Keratinocyte (primary cell): ENCODE measurements around the gene SAE1. TPM values are rescaled to one million over a fixed set of nuclear protein-coding genes. Genes with fewer than 3 reads are reported as not detected.

Source experiments
- DNase-seq: peaks from one replicate; pipeline ENCODE4 v3.0.0-alpha.2; 2011; ENCODE audit warnings: low read depth, missing footprints, low spot score
- FAIRE-seq: peaks from 2 replicates; lab custom pipeline; 2011; peaks lifted over from hg19 to GRCh38; lab: Jason Lieb, UNC
- H2AFZ ChIP-seq: 2 replicates; pipeline ENCODE4 v1.6.0; 2012; ENCODE audit warnings: low read length, control low read depth, inconsistent platforms; ENCODE audit not compliant: control insufficient read depth
- H3K27ac ChIP-seq: 2 replicates; pipeline ENCODE4 v1.5.1; 2011; ENCODE audit warnings: low read length; ENCODE audit not compliant: control insufficient read depth, insufficient read depth
- H3K27me3 ChIP-seq: 3 replicates; pipeline ENCODE4 v1.6.0; 2011; ENCODE audit warnings: low read length; ENCODE audit not compliant: control insufficient read depth, insufficient read depth; ENCODE audit errors: extremely low read depth
- H3K36me3 ChIP-seq, 2 experiments: 2 replicates in 1 of 2; 3 replicates in 1 of 2; pipeline ENCODE4 v1.5.1; 2011; ENCODE audit warnings: low read length in 2 of 2, mild to moderate bottlenecking in 1 of 2; ENCODE audit not compliant: control insufficient read depth in 2 of 2, insufficient read depth in 2 of 2; ENCODE audit errors: extremely low read depth in 1 of 2
- H3K4me1 ChIP-seq: 3 replicates; pipeline ENCODE4 v1.5.1; 2011; ENCODE audit warnings: low read length; ENCODE audit not compliant: control insufficient read depth, insufficient read depth; ENCODE audit errors: extremely low read depth
- H3K4me2 ChIP-seq: 3 replicates; pipeline ENCODE4 v1.6.0; 2011; ENCODE audit warnings: low read depth, low read length; ENCODE audit not compliant: control insufficient read depth, insufficient read depth; ENCODE audit errors: extremely low read depth
- H3K4me3 ChIP-seq, 3 experiments: fragments of 200-600 bp in 1 of 3; sonication (generic) in 1 of 3; 2 replicates in 2 of 3; 3 replicates in 1 of 3; pipeline ENCODE4 v1.5.1; 2011 to 2016; ENCODE audit warnings: low read length in 3 of 3, mild to moderate bottlenecking in 3 of 3, control low read depth in 2 of 3, inconsistent platforms in 1 of 3, low read depth in 1 of 3, mixed read lengths in 1 of 3, mixed run types in 1 of 3, moderate library complexity in 1 of 3; ENCODE audit not compliant: control insufficient read depth in 2 of 3, insufficient read depth in 2 of 3; ENCODE audit errors: extremely low read depth in 1 of 3
- H3K79me2 ChIP-seq: 2 replicates; pipeline ENCODE4 v1.6.0; 2012; ENCODE audit warnings: low read length; ENCODE audit not compliant: control insufficient read depth, insufficient read depth
- H3K9ac ChIP-seq: 3 replicates; pipeline ENCODE4 v1.6.0; 2011; ENCODE audit warnings: low read length; ENCODE audit not compliant: control insufficient read depth, insufficient read depth; ENCODE audit errors: extremely low read depth
- H3K9me1 ChIP-seq: 3 replicates; pipeline ENCODE4 v1.6.0; 2011; ENCODE audit warnings: low read length; ENCODE audit not compliant: control insufficient read depth, insufficient read depth; ENCODE audit errors: extremely low read depth
- H3K9me3 ChIP-seq: 2 replicates; pipeline ENCODE4 v1.5.1; 2012; ENCODE audit warnings: low read depth, low read length; ENCODE audit not compliant: control insufficient read depth
- H4K20me1 ChIP-seq: 3 replicates; pipeline ENCODE4 v1.6.0; 2011; ENCODE audit warnings: low read length; ENCODE audit not compliant: control insufficient read depth, insufficient read depth; ENCODE audit errors: extremely low read depth
- CTCF ChIP-seq, 3 experiments: IDR thresholded peaks in 1 of 3; conservative IDR thresholded peaks in 1 of 3; optimal IDR thresholded peaks in 1 of 3; 2 replicates in 2 of 3; 3 replicates in 1 of 3; pipeline versions ENCODE3 to v1.5.1; 2011; ENCODE audit warnings: low read length in 3 of 3, mild to moderate bottlenecking in 3 of 3, moderate library complexity in 2 of 3, control low read depth in 1 of 3, inconsistent platforms in 1 of 3; ENCODE audit not compliant: insufficient read depth in 2 of 3; ENCODE audit errors: extremely low read depth in 1 of 3
- EZH2 ChIP-seq: IDR thresholded peaks from one replicate; pipeline ENCODE4 v1.6.1; 2012; ENCODE audit warnings: inconsistent platforms, mild to moderate bottlenecking, low read length, moderate library complexity
- dilution Hi-C: fragments of 300-500 bp; cut with MboI; formaldehyde crosslinking; loops from one replicate; pipeline ENCODE4 v1.7.0; 2020; ENCODE audit warnings: low sequenced_read_pairs; ENCODE audit not compliant: extremely low pct_ligation_motif_present
- polyA plus RNA-seq, 5 experiments: library from polyadenylated mRNA; depleted of rRNA in 3 of 5; stranded (reverse) in 3 of 5; stranded (forward) in 1 of 5; unstranded in 1 of 5; fragments of >200 nt; gene quantifications; 1 replicate in 1 of 5; 2 replicates in 3 of 5; 3 replicates in 1 of 5; pipeline versions ENCODE4 v1.2.1 to v1.2.3, GENCODE V29; 2011 to 2012; ENCODE audit warnings: missing spikeins in 2 of 5, low read depth in 1 of 5, low replicate concordance in 1 of 5

SAE1 gene
- polyA plus RNA-seq, 1 donor (not counting 4 experiments of a cell fraction or from before 2014, with no cell fraction given), result 102 TPM

GRCh38 chr19:47158367-47158791, 27.7 kb downstream of the SAE1 start:
- DNase-seq (no peak), FAIRE-seq (no peak)
- Histone ChIP-seq H3K4me2 (peak overlapping the region; percentile 22), H3K36me3 (peaks cover 8 to 28% of the 10 kb centered on the region in 2 experiments), H3K27me3 (no peaks in the 10 kb centered on the region), H3K9me1 (no peaks in the 10 kb centered on the region), H4K20me1 (peaks cover 7% of the 10 kb centered on the region), H3K4me3 (no peak overlapping the region), H3K9me3 (no peaks in the 10 kb centered on the region), H2AFZ (no peak overlapping the region), H3K79me2 (peaks cover 18% of the 10 kb centered on the region), H3K9ac (peak overlapping the region; percentile 11), H3K27ac (peak overlapping the region; percentile 68), H3K4me1 (peaks cover 29% of the 10 kb centered on the region)
- TF ChIP-seq EZH2 (no peak), CTCF (optimal IDR thresholded peaks at IDR 0.05 in 1 of 3, IDR thresholded peaks at IDR 0.05 in 1 of 3, conservative IDR thresholded peaks at IDR 0.05 in 1 of 3; ENCODE audit: extremely low read depth in 1 of 3, insufficient read depth in 2 of 3, low read length in 3 of 3) (no peak)
- dilution Hi-C loops, result no loop called here

DNA sequence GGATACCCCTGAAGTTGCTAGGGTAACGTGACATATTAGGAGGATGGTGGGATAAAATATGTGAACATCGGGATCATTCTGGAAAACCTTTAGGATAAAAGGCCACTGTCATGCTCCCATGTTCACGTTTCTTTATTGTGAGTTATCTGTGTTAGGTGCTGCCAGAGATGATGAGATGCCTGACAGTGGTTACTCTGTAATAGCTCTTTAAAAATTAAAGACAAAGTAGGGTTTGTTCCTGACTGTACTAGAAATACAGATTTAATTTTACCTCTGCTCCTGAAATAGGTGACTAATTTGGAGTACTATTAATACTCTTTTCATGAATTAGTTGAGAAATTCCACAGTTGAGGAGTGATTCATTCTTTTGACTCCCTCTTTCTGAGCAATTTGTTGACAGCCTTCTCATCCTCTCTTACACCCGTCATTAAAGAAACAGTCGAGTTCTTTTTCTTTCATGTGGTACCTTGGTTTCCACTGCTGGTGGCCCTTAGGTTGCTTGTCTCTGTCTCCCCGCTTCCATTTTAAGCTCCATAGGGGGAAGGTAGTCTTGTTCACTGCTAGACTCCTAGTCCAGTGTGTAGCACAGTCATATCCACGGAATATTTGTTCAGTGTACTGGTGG, 28.4 kb downstream of the SAE1 start:
- Histone ChIP-seq H3K9me1 (no peaks in the 10 kb centered on the region), H3K27ac (peak overlapping the region; percentile 68), H3K27me3 (no peaks in the 10 kb centered on the region), H3K4me1 (peaks cover 27% of the 10 kb centered on the region), H3K4me2 (peak overlapping the region; percentile 24), H2AFZ (no peak overlapping the region), H4K20me1 (peaks cover 7% of the 10 kb centered on the region), H3K9ac (no peak overlapping the region), H3K36me3 (peaks cover 8 to 31% of the 10 kb centered on the region in 2 experiments), H3K9me3 (no peaks in the 10 kb centered on the region), H3K79me2 (peaks cover 17% of the 10 kb centered on the region), H3K4me3 (no peak overlapping the region)
- DNase-seq, result no peak
- TF ChIP-seq CTCF (optimal IDR thresholded peaks at IDR 0.05 in 1 of 3, IDR thresholded peaks at IDR 0.05 in 1 of 3, conservative IDR thresholded peaks at IDR 0.05 in 1 of 3; ENCODE audit: extremely low read depth in 1 of 3, insufficient read depth in 2 of 3, low read length in 3 of 3), result no peak
- TF ChIP-seq EZH2, result no peak
- peak; percentile 49 for FAIRE-seq
- dilution Hi-C loops, result no loop called here
